Vagina (tissue), 2 donors: ENCODE data around the gene NUCKS1. TPM values are rescaled to one million over a fixed set of nuclear protein-coding genes. Genes with fewer than 3 reads are reported as not detected.

Source experiments
- DNase-seq, 2 donors: peaks; one replicate each; pipeline ENCODE4 v3.0.0-alpha.2; 2017; ENCODE audit errors: extremely low spot score in 2 of 2
- H3K27ac ChIP-seq: fragments of 200-600 bp; sonication (generic); one replicate; pipeline ENCODE4 v1.5.1; 2019
- H3K27me3 ChIP-seq: fragments of 200-600 bp; sonication (generic); one replicate; pipeline ENCODE4 v1.5.1; 2019
- H3K36me3 ChIP-seq, 2 donors: fragments of 200-600 bp; sonication (generic); one replicate each; pipeline ENCODE4 v1.5.1; 2017 to 2019
- H3K4me1 ChIP-seq: fragments of 200-600 bp; sonication (generic); one replicate; pipeline ENCODE4 v1.5.1; 2019
- H3K4me3 ChIP-seq, 2 donors: fragments of 200-600 bp; sonication (generic); 1 replicate in 1 of 2; 2 replicates in 1 of 2; pipeline ENCODE4 v1.5.1; 2016 to 2019
- H3K9me3 ChIP-seq: fragments of 200-600 bp; sonication (generic); one replicate; pipeline ENCODE4 v1.5.1; 2019
- CTCF ChIP-seq, 3 experiments: fragments of 450-650 bp in 2 of 3; fragments of 200-600 bp in 1 of 3; sonication (generic) in 1 of 3; IDR thresholded peaks; one replicate each; pipeline ENCODE4 v1.5.1; 2017 to 2019; ENCODE audit warnings: antibody characterized with exemption in 3 of 3, mild to moderate bottlenecking in 2 of 3, moderate library complexity in 2 of 3
- POLR2A ChIP-seq, 2 donors: fragments of 450-650 bp; IDR thresholded peaks; one replicate each; pipeline ENCODE4 v1.6.1; 2017; ENCODE audit warnings: antibody characterized with exemption in 2 of 2, mild to moderate bottlenecking in 2 of 2, moderate library complexity in 2 of 2
- POLR2AphosphoS5 ChIP-seq, 2 donors: sonication (generic); formaldehyde crosslinking; IDR thresholded peaks; one replicate each; pipeline ENCODE4 v1.9.0; 2017; ENCODE audit warnings: antibody characterized with exemption in 2 of 2, mild to moderate bottlenecking in 2 of 2, low read depth in 1 of 2; ENCODE audit not compliant: insufficient read depth in 1 of 2
- intact Hi-C: fragments of 100-400 bp; cut with DNase I; formaldehyde crosslinking; loops from one replicate; pipeline ENCODE4 v1.15.1; 2023
- total RNA-seq: library from RNA; depleted of rRNA; stranded (reverse); fragments of >200 nt; gene quantifications from one replicate; pipeline ENCODE4 v1.2.3, GENCODE V29; 2016

Gene NUCKS1
- total RNA-seq, 1 donor from 2014 or later = 57.2 TPM

- Histone ChIP-seq H3K36me3 (no peaks in the 10 kb centered on the region), H3K9me3 (no peaks in the 10 kb centered on the region), H3K27me3 (no peaks in the 10 kb centered on the region), H3K4me1 (peaks cover 7% of the 10 kb centered on the region), H3K27ac (no peak overlapping the region), H3K4me3 (no peak overlapping the region)
- DNase-seq = no peak
- intact Hi-C loops = no loop called here
- TF ChIP-seq POLR2AphosphoS5 (IDR thresholded peaks at IDR 0.05; ENCODE audit: insufficient read depth in 1 of 2, low read depth in 1 of 2) = no peak
- TF ChIP-seq POLR2A (IDR thresholded peaks at IDR 0.05) = no peak
- TF ChIP-seq CTCF (IDR thresholded peaks at IDR 0.05) = no peak
Observed at GRCh38 chr1:205780335-205780734, 30.4 kb upstream of the NUCKS1 start.

DNA sequence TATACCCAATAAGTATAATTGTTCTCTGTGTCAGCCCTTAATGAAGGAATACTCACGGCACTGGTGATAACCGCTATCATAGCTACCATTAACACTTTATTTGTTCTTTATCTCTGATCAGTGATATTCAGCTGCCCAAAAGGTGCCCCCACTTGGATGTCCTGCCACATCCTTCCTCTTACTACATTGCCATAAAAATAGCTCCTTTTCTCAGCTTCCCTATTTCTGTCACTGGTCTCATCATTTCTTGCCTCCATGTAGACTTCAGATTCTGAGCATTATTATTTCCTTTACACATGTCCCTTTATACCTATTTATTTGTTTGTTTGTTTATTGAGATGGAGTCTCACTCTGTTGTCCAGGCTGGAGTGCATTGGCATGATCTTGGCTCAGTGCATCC lies 28.0 kb upstream of the NUCKS1 start:
- Histone ChIP-seq H3K36me3 (no peaks in the 10 kb centered on the region), H3K27ac (no peak overlapping the region), H3K4me3 (no peak overlapping the region), H3K4me1 (peaks cover 19% of the 10 kb centered on the region), H3K27me3 (no peaks in the 10 kb centered on the region), H3K9me3 (no peaks in the 10 kb centered on the region)
- TF ChIP-seq POLR2AphosphoS5 (IDR thresholded peaks at IDR 0.05; ENCODE audit: insufficient read depth in 1 of 2, low read depth in 1 of 2) = no peak
- TF ChIP-seq CTCF (IDR thresholded peaks at IDR 0.05) = no peak
- DNase-seq = no peak
- intact Hi-C loops = no loop called here

DNA sequence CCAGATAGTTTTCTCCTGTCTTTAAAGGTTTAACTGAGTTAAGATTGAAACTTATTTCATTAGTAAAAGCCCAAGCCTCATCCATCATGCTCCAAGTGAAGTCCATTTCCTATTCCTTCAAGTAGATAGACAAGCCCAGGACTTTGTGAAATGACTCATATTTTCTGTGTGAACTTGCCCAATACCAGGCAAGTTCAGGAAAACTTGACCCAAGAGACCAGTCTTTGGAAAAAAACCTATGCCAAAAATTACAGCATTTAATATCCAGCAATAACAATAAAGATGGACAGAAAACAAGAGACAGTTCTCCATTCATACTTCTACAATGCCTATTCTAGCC lies 25.7 kb upstream of the NUCKS1 start:
- TF ChIP-seq POLR2AphosphoS5 (IDR thresholded peaks at IDR 0.05; ENCODE audit: insufficient read depth in 1 of 2, low read depth in 1 of 2) = no peak
- no peak for TF ChIP-seq CTCF (IDR thresholded peaks at IDR 0.05)
- H3K36me3 ChIP-seq = no peaks in the 10 kb centered on the region
- no peaks in the 10 kb centered on the region for H3K9me3 ChIP-seq
- H3K4me3 ChIP-seq = peak overlapping the region; percentile 63 to 72
- H3K27me3 ChIP-seq = no peaks in the 10 kb centered on the region
- peaks cover 19% of the 10 kb centered on the region for H3K4me1 ChIP-seq
- intact Hi-C loops = no loop called here
- DNase-seq = no peak
- H3K27ac ChIP-seq = peak overlapping the region; percentile 37

GRCh38 chr1:205775015-205775716 lies 25.2 kb upstream of the NUCKS1 start, which contains the start of gene RAB29:
RAB29 (minus strand) TSS chr1:205775482; CDS start chr1:205774956, 526 bp downstream.
- TF ChIP-seq POLR2A (IDR thresholded peaks at IDR 0.05) (peak in 1 of 2 donors; percentile 24), POLR2AphosphoS5 (IDR thresholded peaks at IDR 0.05; ENCODE audit: insufficient read depth in 1 of 2, low read depth in 1 of 2) (peak; percentile 84), CTCF (IDR thresholded peaks at IDR 0.05) (no peak)
- intact Hi-C loops = no loop called here
- no peaks in the 10 kb centered on the region for H3K27me3 ChIP-seq
- H3K27ac ChIP-seq = peak within 1 kb of the TSS; percentile 37
- H3K4me1 ChIP-seq = peaks cover 19% of the 10 kb centered on the region
- no peaks in the 10 kb centered on the region for H3K36me3 ChIP-seq
- no peak for DNase-seq
- H3K4me3 ChIP-seq = peak within 1 kb of the TSS; percentile 63 to 72
- no peaks in the 10 kb centered on the region for H3K9me3 ChIP-seq

GRCh38 chr1:205774198-205775014 lies 24.4 kb upstream of the NUCKS1 start:
- DNase-seq = no peak
- Histone ChIP-seq H3K9me3 (no peaks in the 10 kb centered on the region), H3K4me1 (peaks cover 19% of the 10 kb centered on the region), H3K27me3 (no peaks in the 10 kb centered on the region), H3K27ac (peak overlapping the region; percentile 37), H3K4me3 (peak overlapping the region; percentile 63 to 72), H3K36me3 (no peaks in the 10 kb centered on the region)
- TF ChIP-seq POLR2AphosphoS5 (IDR thresholded peaks at IDR 0.05; ENCODE audit: insufficient read depth in 1 of 2, low read depth in 1 of 2) = no peak
- TF ChIP-seq CTCF (IDR thresholded peaks at IDR 0.05) = no peak
- no peak for TF ChIP-seq POLR2A (IDR thresholded peaks at IDR 0.05)
- intact Hi-C loops = no loop called here
